HTR-8/SVneo (cell line): ENCODE results near the gene SUPT20HL2.
A peak's percentile ranks its signal among the peaks of the same experiment; 100 is the strongest.
"Not testable (repeated sequence)": the region's sequence is repeated elsewhere in the genome, so short reads cannot be mapped to it uniquely, and the experiment has no call there.

Source experiments
- DNase-seq: peaks from one replicate; pipeline ENCODE4 v3.0.0; 2011; ENCODE audit warnings: low spot score, mixed read lengths; ENCODE audit not compliant: insufficient read length
- FAIRE-seq: peaks from 2 replicates; lab custom pipeline; 2011; peaks lifted over from hg19 to GRCh38; lab: Jason Lieb, UNC

The SUPT20HL2 gene

GRCh38 chrX:24314019-24314635 is at the start of gene SUPT20HL2:
TSS of gene SUPT20HL2 (minus strand) at chrX:24314069. CDS start at chrX:24313315, 754 bp downstream.
- DNase-seq (no peak), FAIRE-seq (no peak)

GRCh38 chrX:24362089-24362745 is 48.3 kb upstream of the SUPT20HL2 start:
- peak; percentile 84 for FAIRE-seq
- not testable (repeated sequence) for DNase-seq

DNA sequence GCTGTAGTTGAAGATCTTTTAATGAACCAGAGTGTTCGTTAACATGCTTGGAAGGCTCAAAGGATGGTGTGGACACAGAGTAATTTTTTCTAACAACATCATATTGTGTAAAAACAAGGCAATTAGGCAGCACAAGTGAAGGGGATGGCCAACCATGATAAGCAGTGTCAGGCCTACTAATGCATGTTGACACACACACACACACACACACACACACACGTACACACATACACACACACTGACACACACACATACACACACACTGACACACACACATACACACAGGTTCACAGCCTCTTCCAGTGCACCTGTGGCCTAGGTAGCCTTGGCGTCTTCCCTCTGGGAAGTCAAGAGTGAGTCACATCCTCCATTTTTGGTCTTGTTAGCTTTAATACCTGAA is 46.4 kb upstream of the SUPT20HL2 start, which contains the start of gene SUPT20HL1:
Gene SUPT20HL1, plus strand, starts transcription at position 368 of the 400 bp plus-strand sequence. CDS start 2,122 bp downstream, outside the sequence.
- peak; percentile 99 for FAIRE-seq
- no peak for DNase-seq

DNA sequence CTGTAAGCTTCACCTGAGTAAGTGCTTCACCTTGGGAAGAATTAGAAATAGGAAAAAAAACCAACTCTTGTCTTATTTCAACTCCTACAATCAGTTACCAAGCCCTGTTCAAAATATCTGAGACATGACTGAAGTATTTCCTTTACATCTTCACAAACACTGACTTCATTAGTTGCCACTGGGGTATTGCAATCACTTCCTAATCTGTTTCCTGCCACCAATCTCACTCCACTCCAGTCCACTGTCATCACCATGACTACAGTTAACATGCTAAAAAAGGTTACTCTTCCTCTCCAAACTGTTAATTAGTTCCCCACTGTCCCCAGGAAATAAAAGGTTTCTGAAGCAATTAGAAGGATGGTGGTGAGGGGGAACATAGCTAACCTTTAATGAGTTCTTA is 43.2 kb upstream of the SUPT20HL2 start:
- FAIRE-seq (peak; percentile 82), DNase-seq (no peak)

- DNase-seq: no peak
- FAIRE-seq: peak; percentile 85
Measured at GRCh38 chrX:24355095-24355494, 41.2 kb upstream of the SUPT20HL2 start.

DNA sequence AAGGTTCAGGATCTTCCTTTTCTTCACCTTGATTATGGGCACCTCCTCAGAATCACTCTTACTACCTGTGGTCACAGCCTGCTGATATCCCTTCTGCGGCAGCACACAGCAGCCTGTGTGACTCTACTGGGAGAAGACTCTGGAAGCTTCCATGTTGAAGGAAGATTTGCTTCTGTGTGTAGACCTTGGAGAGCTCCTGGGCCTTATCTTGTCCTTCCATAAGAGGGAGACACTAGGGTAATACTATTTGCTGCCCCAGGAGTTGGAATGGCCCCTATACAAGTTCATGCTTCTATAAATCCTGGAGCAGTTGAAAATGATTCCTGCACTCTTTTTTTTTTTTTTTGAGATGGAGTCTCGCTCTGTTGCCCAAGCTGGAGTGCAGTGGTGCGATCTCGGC is 36.3 kb upstream of the SUPT20HL2 start:
- FAIRE-seq (peak; percentile 60), DNase-seq (no peak)

DNA sequence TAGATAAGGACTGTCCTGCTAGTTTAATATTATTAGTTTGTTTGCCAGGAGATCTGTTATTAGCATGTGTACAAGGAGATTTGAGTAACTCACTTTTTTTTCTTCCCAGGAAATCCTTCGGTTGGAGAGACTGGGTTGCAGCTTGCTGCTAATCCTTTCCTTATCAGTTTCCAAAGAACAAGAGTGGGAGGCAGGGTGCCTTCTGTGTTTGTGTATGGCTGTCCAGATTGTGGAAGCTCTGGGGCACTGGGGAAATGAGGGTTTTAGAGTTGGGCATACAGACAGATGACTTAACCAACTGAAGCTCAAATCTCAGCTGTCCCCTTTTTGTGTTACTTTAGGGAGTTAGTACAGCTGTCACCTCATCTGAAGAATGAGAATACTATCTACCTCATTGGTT is 34.0 kb upstream of the SUPT20HL2 start:
- DNase-seq: no peak

DNA sequence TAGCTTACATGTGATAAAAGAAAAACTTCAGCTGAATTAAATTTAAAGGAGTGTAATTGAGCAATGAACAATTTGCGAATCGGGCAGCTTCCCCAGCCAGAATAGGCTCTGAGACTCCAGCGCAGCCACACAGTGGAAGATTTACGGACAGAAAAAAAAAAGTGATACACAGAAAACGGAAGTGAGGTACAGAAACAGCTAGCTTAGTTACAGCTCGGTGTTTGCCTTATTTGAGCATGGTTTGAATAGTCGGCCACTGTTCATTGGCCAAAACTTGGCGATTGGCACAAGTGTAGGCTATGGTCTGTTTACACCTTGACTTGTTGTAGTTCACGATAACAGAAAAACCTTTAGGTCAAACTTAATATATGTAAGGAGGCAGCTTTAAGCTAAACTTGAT is 29.9 kb upstream of the SUPT20HL2 start:
- peak; percentile 33 for FAIRE-seq
- DNase-seq: no peak

More for the DNA sequence above, 34.0 kb upstream of the SUPT20HL2 start:
- FAIRE-seq: no peak

GRCh38 chrX:24341795-24342194 is 27.9 kb upstream of the SUPT20HL2 start:
- DNase-seq (no peak), FAIRE-seq (no peak)

- FAIRE-seq: no peak
Measured at GRCh38 chrX:24340501-24340900, 26.6 kb upstream of the SUPT20HL2 start.

GRCh38 chrX:24339911-24340310 is 26.0 kb upstream of the SUPT20HL2 start:
- DNase-seq (no peak), FAIRE-seq (peak; percentile 13)

More at GRCh38 chrX:24340501-24340900, 26.6 kb upstream of the SUPT20HL2 start:
- no peak for DNase-seq

DNA sequence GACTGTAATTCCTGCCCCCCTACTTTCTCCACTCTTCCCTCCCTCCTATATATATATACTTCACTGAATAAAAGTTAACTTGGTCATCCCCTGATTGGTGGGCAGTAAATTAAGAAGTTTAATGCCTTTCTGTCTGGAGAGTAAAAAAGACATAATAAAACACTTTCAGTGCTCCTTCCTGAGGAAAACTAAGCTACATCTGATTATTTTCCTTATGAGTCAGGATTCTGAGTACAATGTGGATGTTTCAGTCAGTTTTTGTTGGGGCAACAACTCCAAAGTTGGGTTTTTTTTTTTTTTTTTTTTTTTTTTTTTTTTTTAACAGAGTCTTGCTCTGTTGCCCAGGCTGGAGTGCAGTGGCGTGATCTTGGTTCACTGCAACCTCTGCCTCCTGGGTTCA is 22.0 kb upstream of the SUPT20HL2 start:
- FAIRE-seq: no peak
- no peak for DNase-seq

DNA sequence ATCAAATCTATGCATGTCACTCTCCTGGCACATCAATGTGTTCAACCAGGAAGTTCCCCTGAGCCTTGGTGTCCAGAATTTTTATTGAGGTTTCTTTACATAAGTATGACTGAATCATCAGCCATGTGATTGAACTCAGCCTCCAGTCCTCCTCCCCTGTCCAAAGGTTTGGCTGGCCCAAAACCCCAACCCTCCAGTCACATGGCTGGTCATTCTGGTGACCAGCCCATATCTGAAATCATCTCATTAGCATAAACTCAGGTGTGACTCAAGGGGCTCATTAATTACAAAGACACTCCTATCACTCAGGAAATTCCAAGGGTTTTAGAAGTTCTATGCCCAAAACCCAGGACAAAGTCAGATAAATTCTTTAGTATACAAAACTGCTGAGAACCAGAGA is 20.6 kb upstream of the SUPT20HL2 start:
- DNase-seq (no peak), FAIRE-seq (no peak)

DNA sequence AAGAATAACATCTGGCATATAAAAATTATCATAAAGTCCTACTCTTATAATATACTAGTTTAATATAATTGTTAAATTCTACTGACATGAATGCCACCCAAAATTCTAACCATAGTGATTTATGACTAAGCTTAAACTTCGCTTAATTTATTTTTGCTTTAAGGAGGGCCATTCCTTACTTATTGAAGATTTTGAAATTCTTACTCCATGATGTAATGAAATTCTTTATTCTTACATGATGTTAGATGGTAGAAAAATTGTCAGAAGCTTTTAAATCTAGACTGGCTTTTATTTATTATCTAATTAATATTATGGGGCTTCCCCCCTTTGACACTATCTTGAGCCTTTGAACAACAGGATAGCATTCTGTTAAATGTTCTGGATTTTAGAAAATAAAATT is 19.5 kb upstream of the SUPT20HL2 start:
- no peak for FAIRE-seq
- DNase-seq: no peak

GRCh38 chrX:24332878-24333277 is 19.0 kb upstream of the SUPT20HL2 start:
- DNase-seq: no peak
- no peak for FAIRE-seq

GRCh38 chrX:24325231-24325630 is 11.4 kb upstream of the SUPT20HL2 start:
- peak; percentile 83 for FAIRE-seq
- DNase-seq: no peak

GRCh38 chrX:24321741-24322395 is 8.0 kb upstream of the SUPT20HL2 start:
- DNase-seq: no peak
- peak; percentile 74 for FAIRE-seq

DNA sequence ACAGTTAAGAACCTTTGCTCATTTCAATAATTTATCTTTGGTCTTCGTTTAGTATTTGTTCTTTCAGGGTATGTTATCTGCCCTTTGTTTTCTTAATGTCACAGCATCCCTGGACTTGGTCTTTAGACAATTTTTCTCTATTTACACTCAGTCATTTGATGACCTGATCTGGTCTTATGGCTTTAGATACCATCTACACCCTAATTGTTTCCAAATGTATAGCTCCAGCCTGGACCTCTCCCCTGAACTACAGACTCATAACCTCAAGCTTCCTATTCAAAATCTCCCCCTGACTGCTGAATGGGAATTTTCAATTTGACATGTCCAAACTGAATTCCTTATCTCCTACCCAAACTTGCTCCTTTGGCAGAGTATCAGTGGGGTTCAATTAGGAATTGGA is 3.7 kb upstream of the SUPT20HL2 start:
- no peak for FAIRE-seq
- no peak for DNase-seq

DNA sequence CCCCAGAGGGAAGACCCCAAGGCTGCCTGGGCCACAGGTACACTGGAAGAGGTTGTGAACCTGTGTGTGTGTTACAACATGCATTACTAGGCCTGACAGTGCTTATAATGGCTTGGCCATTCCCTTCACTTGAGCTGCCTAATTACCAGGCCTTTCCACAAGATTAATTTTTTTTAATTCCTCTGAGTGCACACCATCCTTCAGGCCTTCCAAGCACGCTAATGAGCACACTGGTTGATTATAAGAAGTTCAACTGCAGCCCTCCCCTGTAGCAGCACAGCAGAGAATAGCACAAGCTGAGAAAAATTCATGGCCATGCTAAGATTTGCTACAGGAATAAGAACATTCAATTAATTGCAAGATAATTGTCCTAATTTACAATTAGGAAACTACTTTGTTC is 2.2 kb upstream of the SUPT20HL2 start:
- no peak for DNase-seq
- peak; percentile 23 for FAIRE-seq

- not testable (repeated sequence) for FAIRE-seq, DNase-seq
Measured at GRCh38 chrX:24312249-24312607, 1.6 kb downstream of the SUPT20HL2 start.
